ENCODE data around the gene SPATA16. TPM values are rescaled to one million over a fixed set of nuclear protein-coding genes. Genes with fewer than 3 reads are reported as not detected.

Gene SPATA16
- total RNA-seq, 1 experiment from 2014 or later, result 0.44 TPM

GRCh38 chr3:172847292-172847691, 293.7 kb downstream of the SPATA16 start:
- DNase-seq (ENCODE audit: low spot score) (no peak), ATAC-seq (no peak)
- TF ChIP-seq ZSCAN18 (CRISPR knock-in tag; IDR thresholded peaks at IDR 0.05), result no peak
- TF ChIP-seq GABPB1 (CRISPR knock-in tag; IDR thresholded peaks at IDR 0.05), result no peak
- no peak for TF ChIP-seq GTF2I (CRISPR knock-in tag; conservative IDR thresholded peaks at IDR 0.05)
- TF ChIP-seq FOXK1 (CRISPR knock-in tag; IDR thresholded peaks at IDR 0.05), result no peak
- TF ChIP-seq, protein P1, sequence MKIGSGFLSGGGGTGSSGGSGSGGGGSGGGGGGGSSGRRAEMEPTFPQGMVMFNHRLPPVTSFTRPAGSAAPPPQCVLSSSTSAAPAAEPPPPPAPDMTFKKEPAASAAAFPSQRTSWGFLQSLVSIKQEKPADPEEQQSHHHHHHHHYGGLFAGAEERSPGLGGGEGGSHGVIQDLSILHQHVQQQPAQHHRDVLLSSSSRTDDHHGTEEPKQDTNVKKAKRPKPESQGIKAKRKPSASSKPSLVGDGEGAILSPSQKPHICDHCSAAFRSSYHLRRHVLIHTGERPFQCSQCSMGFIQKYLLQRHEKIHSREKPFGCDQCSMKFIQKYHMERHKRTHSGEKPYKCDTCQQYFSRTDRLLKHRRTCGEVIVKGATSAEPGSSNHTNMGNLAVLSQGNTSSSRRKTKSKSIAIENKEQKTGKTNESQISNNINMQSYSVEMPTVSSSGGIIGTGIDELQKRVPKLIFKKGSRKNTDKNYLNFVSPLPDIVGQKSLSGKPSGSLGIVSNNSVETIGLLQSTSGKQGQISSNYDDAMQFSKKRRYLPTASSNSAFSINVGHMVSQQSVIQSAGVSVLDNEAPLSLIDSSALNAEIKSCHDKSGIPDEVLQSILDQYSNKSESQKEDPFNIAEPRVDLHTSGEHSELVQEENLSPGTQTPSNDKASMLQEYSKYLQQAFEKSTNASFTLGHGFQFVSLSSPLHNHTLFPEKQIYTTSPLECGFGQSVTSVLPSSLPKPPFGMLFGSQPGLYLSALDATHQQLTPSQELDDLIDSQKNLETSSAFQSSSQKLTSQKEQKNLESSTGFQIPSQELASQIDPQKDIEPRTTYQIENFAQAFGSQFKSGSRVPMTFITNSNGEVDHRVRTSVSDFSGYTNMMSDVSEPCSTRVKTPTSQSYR (CRISPR knock-in tag; IDR thresholded peaks at IDR 0.05), result no peak
- TF ChIP-seq NFYB (CRISPR knock-in tag; conservative IDR thresholded peaks at IDR 0.05; ENCODE audit: low read depth), result no peak
- no peak for TF ChIP-seq CDX4 (CRISPR knock-in tag; IDR thresholded peaks at IDR 0.05; ENCODE audit: borderline replicate concordance)
- no peak for TF ChIP-seq TEAD4 (CRISPR knock-in tag; IDR thresholded peaks at IDR 0.05)
- TF ChIP-seq NR2C2 (CRISPR knock-in tag; IDR thresholded peaks at IDR 0.05), result no peak
- no peak for TF ChIP-seq ESRRA (CRISPR knock-in tag; IDR thresholded peaks at IDR 0.05; ENCODE audit: borderline replicate concordance)
- TF ChIP-seq TP53 (CRISPR knock-in tag; IDR thresholded peaks at IDR 0.05), result no peak
- ChIA-PET POLR2A (no interaction called here), CTCF (no interaction called here)
- no peaks in the 10 kb centered on the region for H3K9me3 Mint-ChIP-seq
- H3K27ac Mint-ChIP-seq, result no peak overlapping the region
- H3K27me3 Mint-ChIP-seq (ENCODE audit: low read depth), result no peaks in the 10 kb centered on the region
- H3K4me1 Mint-ChIP-seq, result peaks cover 11% of the 10 kb centered on the region
- no peaks in the 10 kb centered on the region for H3K36me3 Mint-ChIP-seq
- H3K4me3 Mint-ChIP-seq, result no peak overlapping the region

DNA sequence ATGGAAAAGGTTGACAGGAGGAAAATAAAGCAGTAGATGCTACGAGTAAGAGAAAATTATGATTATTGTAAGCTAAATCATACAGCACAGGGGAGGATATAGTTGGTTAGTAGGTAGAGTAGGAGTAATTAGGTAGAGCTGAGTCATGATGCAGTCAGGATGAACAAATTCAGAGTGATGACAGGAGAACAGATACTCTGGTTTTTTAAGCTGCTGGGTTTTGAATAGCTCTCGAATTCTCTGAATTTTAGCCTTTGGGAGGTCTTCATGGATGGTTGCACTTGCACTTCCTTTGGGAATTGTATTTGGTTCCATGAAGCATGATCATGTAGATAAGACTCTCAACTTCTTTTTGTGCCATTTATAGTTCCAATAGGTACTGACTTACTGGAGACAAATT, 294.3 kb downstream of the SPATA16 start:
- ChIA-PET POLR2A (no interaction called here), CTCF (no interaction called here)
- H3K4me3 Mint-ChIP-seq, result no peak overlapping the region
- no peaks in the 10 kb centered on the region for H3K27me3 Mint-ChIP-seq (ENCODE audit: low read depth)
- H3K4me1 Mint-ChIP-seq, result peaks cover 11% of the 10 kb centered on the region
- peak overlapping the region; percentile 21; the same call in 1 of the 2 replicates for H3K27ac Mint-ChIP-seq
- no peaks in the 10 kb centered on the region for H3K9me3 Mint-ChIP-seq
- DNase-seq (ENCODE audit: low spot score) (no peak), ATAC-seq (no peak)
- H3K36me3 Mint-ChIP-seq, result no peaks in the 10 kb centered on the region
- TF ChIP-seq ELF4 (CRISPR knock-in tag; IDR thresholded peaks at IDR 0.05; ENCODE audit: low read depth) (no peak), NFATC4 (CRISPR knock-in tag; IDR thresholded peaks at IDR 0.05) (no peak), ETV6 (CRISPR knock-in tag; IDR thresholded peaks at IDR 0.05) (no peak), PRDM15 (CRISPR knock-in tag; IDR thresholded peaks at IDR 0.05) (no peak), ZBTB21 (CRISPR knock-in tag; IDR thresholded peaks at IDR 0.05; ENCODE audit: borderline replicate concordance) (no peak), CBFB (CRISPR knock-in tag; IDR thresholded peaks at IDR 0.05; ENCODE audit: low read depth) (no peak), ZBTB43 (CRISPR knock-in tag; IDR thresholded peaks at IDR 0.05) (no peak), TP53 (CRISPR knock-in tag; IDR thresholded peaks at IDR 0.05) (no peak), ZNF423 (CRISPR knock-in tag; IDR thresholded peaks at IDR 0.05) (no peak), PRRX2 (CRISPR knock-in tag; IDR thresholded peaks at IDR 0.05) (no peak), ZSCAN18 (CRISPR knock-in tag; IDR thresholded peaks at IDR 0.05) (no peak), ZNF671 (CRISPR knock-in tag; IDR thresholded peaks at IDR 0.05) (no peak), ESRRA (CRISPR knock-in tag; IDR thresholded peaks at IDR 0.05; ENCODE audit: borderline replicate concordance) (no peak), FOXP1 (CRISPR knock-in tag; IDR thresholded peaks at IDR 0.05; ENCODE audit: borderline replicate concordance) (no peak)
- TF ChIP-seq, protein P2, sequence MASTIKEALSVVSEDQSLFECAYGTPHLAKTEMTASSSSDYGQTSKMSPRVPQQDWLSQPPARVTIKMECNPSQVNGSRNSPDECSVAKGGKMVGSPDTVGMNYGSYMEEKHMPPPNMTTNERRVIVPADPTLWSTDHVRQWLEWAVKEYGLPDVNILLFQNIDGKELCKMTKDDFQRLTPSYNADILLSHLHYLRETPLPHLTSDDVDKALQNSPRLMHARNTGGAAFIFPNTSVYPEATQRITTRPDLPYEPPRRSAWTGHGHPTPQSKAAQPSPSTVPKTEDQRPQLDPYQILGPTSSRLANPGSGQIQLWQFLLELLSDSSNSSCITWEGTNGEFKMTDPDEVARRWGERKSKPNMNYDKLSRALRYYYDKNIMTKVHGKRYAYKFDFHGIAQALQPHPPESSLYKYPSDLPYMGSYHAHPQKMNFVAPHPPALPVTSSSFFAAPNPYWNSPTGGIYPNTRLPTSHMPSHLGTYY (CRISPR knock-in tag; IDR thresholded peaks at IDR 0.05), result no peak
